B cell (primary cell): ENCODE measurements around the gene RAD51B. TPM values are rescaled to one million over a fixed set of nuclear protein-coding genes. Genes with fewer than 3 reads are reported as not detected.

ENCODE experiments used
- ATAC-seq: fragments of 200-7000 bp; cut with Tn5 transposase; one replicate; pipeline ENCODE4 v1.10.0; 2021; ENCODE audit warnings: low read depth, mild to moderate bottlenecking, moderate number of reproducible peaks, moderate library complexity
- CTCF ChIA-PET: fragments of 350-600 bp; sonication (Branson Sonifier 250); formaldehyde crosslinking; loops from one replicate; lab custom pipeline; 2021; ENCODE audit warnings: antibody characterized with exemption, inconsistent platforms; lab: Charles Lee
- POLR2A ChIA-PET: fragments of 350-600 bp; sonication (Branson Sonifier 250); formaldehyde crosslinking; loops from one replicate; lab custom pipeline; 2021; ENCODE audit warnings: antibody characterized with exemption; lab: Charles Lee
- DNase-seq: peaks from one replicate; pipeline ENCODE4 v3.0.0; 2013
- H2AFZ ChIP-seq: 2 replicates; pipeline ENCODE4 v1.6.1; 2012; ENCODE audit warnings: mild to moderate bottlenecking, low read depth, low read length; ENCODE audit not compliant: insufficient read depth, poor library complexity, severe bottlenecking
- H3K27ac ChIP-seq, 2 donors: 1 replicate in 1 of 2; 2 replicates in 1 of 2; pipeline ENCODE4 v1.5.1; 2012 to 2013; ENCODE audit warnings: low read length in 2 of 2, mild to moderate bottlenecking in 2 of 2, moderate library complexity in 1 of 2
- H3K27me3 ChIP-seq, 4 experiments: fragments of 200-600 bp in 1 of 4; sonication (generic) in 1 of 4; replicated peaks in 1 of 4; 1 replicate in 2 of 4; 2 replicates in 2 of 4; pipeline versions ENCODE4 v1.6.1 to v1.7.0; 2013 to 2016; ENCODE audit warnings: low read length in 3 of 4, mild to moderate bottlenecking in 2 of 4, mixed read lengths in 1 of 4, moderate library complexity in 1 of 4; ENCODE audit not compliant: insufficient read depth in 4 of 4, control insufficient read depth in 3 of 4; ENCODE audit errors: control extremely low read depth in 1 of 4
- H3K36me3 ChIP-seq, 2 experiments: replicated peaks in 1 of 2; 1 replicate in 1 of 2; 2 replicates in 1 of 2; pipeline versions ENCODE4 v1.6.1 to v1.7.1; 2013; ENCODE audit warnings: low read length in 1 of 2; ENCODE audit not compliant: insufficient read depth in 2 of 2, control insufficient read depth in 1 of 2; ENCODE audit errors: control extremely low read depth in 1 of 2, extremely low read depth in 1 of 2
- H3K4me1 ChIP-seq, 2 donors: fragments of 200-600 bp in 1 of 2; sonication (generic) in 1 of 2; 1 replicate in 1 of 2; 2 replicates in 1 of 2; pipeline versions ENCODE4 v1.5.1 to v1.6.1; 2013 to 2017; ENCODE audit warnings: low read length in 2 of 2; ENCODE audit not compliant: control insufficient read depth in 2 of 2, insufficient read depth in 2 of 2
- H3K4me2 ChIP-seq: replicated peaks from 2 replicates; pipeline ENCODE3; 2012; ENCODE audit warnings: mild to moderate bottlenecking, low read depth, low read length; ENCODE audit not compliant: poor library complexity, severe bottlenecking
- H3K4me3 ChIP-seq, 5 experiments: fragments of 200-600 bp in 1 of 5; sonication (generic) in 1 of 5; 1 replicate in 3 of 5; 2 replicates in 2 of 5; pipeline versions ENCODE4 v1.5.1 to v1.7.0; 2011 to 2016; ENCODE audit warnings: low read length in 4 of 5, mild to moderate bottlenecking in 4 of 5, low read depth in 2 of 5, control low read depth in 1 of 5, moderate library complexity in 1 of 5; ENCODE audit not compliant: insufficient read depth in 1 of 5; ENCODE audit errors: control extremely low read depth in 1 of 5, extremely low read depth in 1 of 5
- H3K79me2 ChIP-seq: fragments of 200-600 bp; sonication (generic); one replicate; pipeline ENCODE4 v1.6.0; 2016; ENCODE audit warnings: low read length; ENCODE audit not compliant: control insufficient read depth, insufficient read depth
- H3K9ac ChIP-seq: fragments of 200-600 bp; sonication (generic); 2 replicates; pipeline ENCODE4 v1.6.1; 2017; ENCODE audit warnings: mild to moderate bottlenecking, low read length, moderate library complexity
- H3K9me3 ChIP-seq, 3 donors: one replicate each; pipeline versions ENCODE4 v1.6.1 to v1.7.1; 2013; ENCODE audit warnings: low read length in 2 of 3; ENCODE audit not compliant: control insufficient read depth in 2 of 3, insufficient read depth in 1 of 3; ENCODE audit errors: control extremely low read depth in 1 of 3
- H4K20me1 ChIP-seq: 2 replicates; pipeline ENCODE4 v1.6.0; 2012; ENCODE audit warnings: mild to moderate bottlenecking, low read length; ENCODE audit not compliant: insufficient read depth, control insufficient read depth, poor library complexity, severe bottlenecking
- H3K27ac Mint-ChIP-seq: one replicate; pipeline ENCODE4 v1.8.0; 2021; ENCODE audit warnings: mixed read lengths
- H3K27me3 Mint-ChIP-seq: one replicate; pipeline ENCODE4 v1.8.0; 2021; ENCODE audit warnings: mixed read lengths
- H3K4me1 Mint-ChIP-seq: one replicate; pipeline ENCODE4 v1.8.0; 2021; ENCODE audit warnings: mixed read lengths
- H3K4me3 Mint-ChIP-seq: one replicate; pipeline ENCODE4 v1.8.0; 2021; ENCODE audit warnings: mixed read lengths
- H3K9me3 Mint-ChIP-seq: one replicate; pipeline ENCODE4 v1.8.0; 2022; ENCODE audit warnings: mixed read lengths; ENCODE audit not compliant: insufficient read depth
- CTCF ChIP-seq: fragments of 200-600 bp; IDR thresholded peaks from one replicate; pipeline ENCODE4 v1.8.0; 2022; ENCODE audit warnings: antibody characterized with exemption, mild to moderate bottlenecking
- EZH2 ChIP-seq: IDR thresholded peaks from 2 replicates; pipeline ENCODE4 v1.6.1; 2012; ENCODE audit warnings: borderline replicate concordance, low read depth, mild to moderate bottlenecking, moderate library complexity, low read length; ENCODE audit not compliant: insufficient read depth, poor library complexity, severe bottlenecking
- WGBS: methylation state at CpG from one replicate; pipeline ENCODE4 v1.1.5; 2013; ENCODE audit warnings: missing lambda C conversion rate; ENCODE audit not compliant: insufficient coverage; 5-methylcytosine and 5-hydroxymethylcytosine counted together
- intact Hi-C: fragments of 100-400 bp; cut with micrococcal nuclease; formaldehyde crosslinking; loops from one replicate; pipeline ENCODE4 v1.10.0; 2022
- polyA plus RNA-seq: library from polyadenylated mRNA; depleted of rRNA; stranded (reverse); fragments of >200 nt; gene quantifications from 2 replicates; pipeline ENCODE4 v1.2.3, GENCODE V29; 2012
- total RNA-seq, 2 donors: library from RNA; stranded (reverse); fragments of 120-200 nt in 1 of 2; gene quantifications; 1 replicate in 1 of 2; 2 replicates in 1 of 2; pipeline versions ENCODE4 v1.2.3 to v1.2.4, GENCODE V29; 2013 to 2022

Gene RAD51B
- total and polyA plus RNA-seq, 2 donors (not counting 1 experiment from before 2014, with no cell fraction given): 6.5 to 60.6 TPM

- Mint-ChIP-seq H3K4me1 (peaks cover 75% of the 10 kb centered on the region), H3K27me3 (no peaks in the 10 kb centered on the region), H3K9me3 (no peaks in the 10 kb centered on the region), H3K27ac (peak overlapping the region; percentile 98), H3K4me3 (no peak overlapping the region)
- Histone ChIP-seq H3K4me2 (no peak overlapping the region), H3K27ac (peak overlapping the region in 1 of 2 donors; percentile 95), H3K27me3 (no peaks in the 10 kb centered on the region), H2AFZ (no peak overlapping the region), H3K79me2 (peaks cover 7% of the 10 kb centered on the region), H3K4me3 (no peak overlapping the region), H4K20me1 (no peaks in the 10 kb centered on the region), H3K9me3 (no peaks in the 10 kb centered on the region), H3K36me3 (no peaks in the 10 kb centered on the region), H3K9ac (no peak overlapping the region), H3K4me1 (peaks cover 57 to 58% of the 10 kb centered on the region in 2 donors)
- 83% methylated on average over 1 of the region's 3 CpGs for WGBS
- ATAC-seq (no peak), DNase-seq (no peak)
- no peak for TF ChIP-seq CTCF
- no peak for TF ChIP-seq EZH2
- ChIA-PET POLR2A (interaction anchor here (0.7 kb wide), 1 partner anchor 181 kb away, joined by 11 read pairs; no protein-coding TSS in a partner anchor), CTCF (interaction anchor here (0.5 kb wide), 1 partner anchor 250 kb away, joined by 3 read pairs; no protein-coding TSS in a partner anchor)
- intact Hi-C loops: loop anchor here (5.0 kb wide), 1 partner anchor 212 kb away; no protein-coding TSS in a partner anchor
Measured at GRCh38 chr14:68479247-68479646, 659.7 kb downstream of the RAD51B start.

GRCh38 chr14:68482018-68482417, 662.4 kb downstream of the RAD51B start:
- ChIA-PET CTCF (no interaction called here), POLR2A (no interaction called here)
- no peak overlapping the region for H3K4me3 Mint-ChIP-seq
- 90% methylated on average over 1 of the region's 2 CpGs for WGBS
- H3K27me3 ChIP-seq: no peaks in the 10 kb centered on the region
- no peaks in the 10 kb centered on the region for H4K20me1 ChIP-seq
- no peaks in the 10 kb centered on the region for H3K36me3 ChIP-seq
- H3K4me3 ChIP-seq: no peak overlapping the region
- H3K9me3 Mint-ChIP-seq: no peaks in the 10 kb centered on the region
- no peaks in the 10 kb centered on the region for H3K27me3 Mint-ChIP-seq
- no peak overlapping the region for H3K9ac ChIP-seq
- intact Hi-C loops: no loop called here
- no peak for DNase-seq
- peaks cover 30% of the 10 kb centered on the region in 2 donors for H3K4me1 ChIP-seq
- no peaks in the 10 kb centered on the region for H3K79me2 ChIP-seq
- H3K4me2 ChIP-seq: no peak overlapping the region
- no peak overlapping the region for H3K27ac Mint-ChIP-seq
- no peaks in the 10 kb centered on the region for H3K9me3 ChIP-seq
- H3K4me1 Mint-ChIP-seq: peaks cover 53% of the 10 kb centered on the region
- TF ChIP-seq CTCF: no peak
- no peak for TF ChIP-seq EZH2
- no peak overlapping the region for H2AFZ ChIP-seq
- no peak overlapping the region for H3K27ac ChIP-seq
- ATAC-seq: no peak
